HG03354 (cell line): ENCODE measurements around the gene SLC4A4.

Experiments
- ATAC-seq: cut with Tn5 transposase; IDR thresholded peaks from one replicate; pipeline ENCODE4 v1.9.1; 2021; ENCODE audit warnings: mild to moderate bottlenecking; ENCODE audit not compliant: unreplicated experiment, poor library complexity, severe bottlenecking

The SLC4A4 gene

GRCh38 chr4:71570492-71570891 lies 231.7 kb downstream of the SLC4A4 start:
- no peak for ATAC-seq

- no peak for ATAC-seq
These were observed 232.5 kb downstream of the SLC4A4 start for GRCh38 chr4:71571346-71571745.

- no peak for ATAC-seq
These were observed 245.2 kb downstream of the SLC4A4 start for GRCh38 chr4:71583971-71584370.

- ATAC-seq = no peak
These were observed 245.8 kb downstream of the SLC4A4 start for GRCh38 chr4:71584585-71584984.

GRCh38 chr4:71586087-71586763 lies 247.4 kb downstream of the SLC4A4 start:
- no peak for ATAC-seq

GRCh38 chr4:71587995-71588394 lies 249.2 kb downstream of the SLC4A4 start:
- ATAC-seq = no peak

GRCh38 chr4:71592793-71593192 lies 254.0 kb downstream of the SLC4A4 start:
- ATAC-seq = no peak

- ATAC-seq = no peak
These were observed 254.5 kb downstream of the SLC4A4 start for GRCh38 chr4:71593311-71593710.

- ATAC-seq = no peak
These were observed 256.8 kb downstream of the SLC4A4 start for GRCh38 chr4:71595576-71596108.

- ATAC-seq = no peak
These were observed 260.8 kb downstream of the SLC4A4 start for GRCh38 chr4:71599578-71599977.

- no peak for ATAC-seq
These were observed 263.6 kb downstream of the SLC4A4 start for GRCh38 chr4:71602289-71602900.

- ATAC-seq = peak; percentile 93
These were observed 266.0 kb downstream of the SLC4A4 start for GRCh38 chr4:71604785-71605184.

GRCh38 chr4:71607109-71607508 lies 268.3 kb downstream of the SLC4A4 start:
- no peak for ATAC-seq

GRCh38 chr4:71607780-71608677 lies 269.2 kb downstream of the SLC4A4 start:
- ATAC-seq = no peak

- no peak for ATAC-seq
These were observed 269.9 kb downstream of the SLC4A4 start for GRCh38 chr4:71608678-71609071.

- no peak for ATAC-seq
These were observed 270.3 kb downstream of the SLC4A4 start for GRCh38 chr4:71609167-71609566.

GRCh38 chr4:71609651-71610050 lies 270.8 kb downstream of the SLC4A4 start:
- no peak for ATAC-seq

- ATAC-seq = no peak
These were observed 275.8 kb downstream of the SLC4A4 start for GRCh38 chr4:71614621-71615020.

GRCh38 chr4:71616168-71616811 lies 277.5 kb downstream of the SLC4A4 start:
- no peak for ATAC-seq
